Glutamatergic neuron (in vitro differentiated cells): ENCODE measurements around the gene FGR. TPM values are rescaled to one million over a fixed set of nuclear protein-coding genes. Genes with fewer than 3 reads are reported as not detected.
"Not testable (repeated sequence)": the region's sequence is repeated elsewhere in the genome, so short reads cannot be mapped to it uniquely, and the experiment has no call there.

Source experiments
- DNase-seq: peaks from one replicate; pipeline ENCODE4 v3.0.0; 2022
- H3K27ac Mint-ChIP-seq: one replicate; pipeline ENCODE4 v1.8.0; 2020; ENCODE audit warnings: mild to moderate bottlenecking, mixed read lengths, inconsistent platforms; ENCODE audit not compliant: unreplicated experiment
- H3K27me3 Mint-ChIP-seq: one replicate; pipeline ENCODE4 v1.8.0; 2020; ENCODE audit warnings: mild to moderate bottlenecking, moderate library complexity, mixed read lengths, inconsistent platforms; ENCODE audit not compliant: unreplicated experiment
- H3K36me3 Mint-ChIP-seq: one replicate; pipeline ENCODE4 v1.8.0; 2020; ENCODE audit warnings: mild to moderate bottlenecking, mixed read lengths, inconsistent platforms; ENCODE audit not compliant: unreplicated experiment
- H3K4me1 Mint-ChIP-seq: one replicate; pipeline ENCODE4 v1.8.0; 2020; ENCODE audit warnings: mild to moderate bottlenecking, low read depth, mixed read lengths, inconsistent platforms; ENCODE audit not compliant: unreplicated experiment
- H3K4me3 Mint-ChIP-seq: one replicate; pipeline ENCODE4 v1.8.0; 2020; ENCODE audit warnings: mild to moderate bottlenecking, mixed read lengths, inconsistent platforms; ENCODE audit not compliant: unreplicated experiment
- H3K9me3 Mint-ChIP-seq: one replicate; pipeline ENCODE4 v1.8.0; 2020; ENCODE audit warnings: mild to moderate bottlenecking, moderate library complexity, mixed read lengths, inconsistent platforms; ENCODE audit not compliant: unreplicated experiment
- total RNA-seq: library from RNA; stranded (reverse); fragmentation: NEBNext Ultra II Directional; extraction: Animal tissue kit (Norgen Biotek cat#: 25700); gene quantifications from one replicate; pipeline ENCODE4 v1.2.1, GENCODE V29; 2021; ENCODE audit not compliant: unreplicated experiment
- TF ChIP-seq, protein P1 (sequence below): fragments of 200-600 bp; sonication (generic); IDR thresholded peaks from one replicate; pipeline ENCODE4 v1.5.0; 2021; ENCODE audit not compliant: partially characterized antibody, unreplicated experiment

Gene FGR
- total RNA-seq, 1 donor from 2014 or later = not detected

DNA sequence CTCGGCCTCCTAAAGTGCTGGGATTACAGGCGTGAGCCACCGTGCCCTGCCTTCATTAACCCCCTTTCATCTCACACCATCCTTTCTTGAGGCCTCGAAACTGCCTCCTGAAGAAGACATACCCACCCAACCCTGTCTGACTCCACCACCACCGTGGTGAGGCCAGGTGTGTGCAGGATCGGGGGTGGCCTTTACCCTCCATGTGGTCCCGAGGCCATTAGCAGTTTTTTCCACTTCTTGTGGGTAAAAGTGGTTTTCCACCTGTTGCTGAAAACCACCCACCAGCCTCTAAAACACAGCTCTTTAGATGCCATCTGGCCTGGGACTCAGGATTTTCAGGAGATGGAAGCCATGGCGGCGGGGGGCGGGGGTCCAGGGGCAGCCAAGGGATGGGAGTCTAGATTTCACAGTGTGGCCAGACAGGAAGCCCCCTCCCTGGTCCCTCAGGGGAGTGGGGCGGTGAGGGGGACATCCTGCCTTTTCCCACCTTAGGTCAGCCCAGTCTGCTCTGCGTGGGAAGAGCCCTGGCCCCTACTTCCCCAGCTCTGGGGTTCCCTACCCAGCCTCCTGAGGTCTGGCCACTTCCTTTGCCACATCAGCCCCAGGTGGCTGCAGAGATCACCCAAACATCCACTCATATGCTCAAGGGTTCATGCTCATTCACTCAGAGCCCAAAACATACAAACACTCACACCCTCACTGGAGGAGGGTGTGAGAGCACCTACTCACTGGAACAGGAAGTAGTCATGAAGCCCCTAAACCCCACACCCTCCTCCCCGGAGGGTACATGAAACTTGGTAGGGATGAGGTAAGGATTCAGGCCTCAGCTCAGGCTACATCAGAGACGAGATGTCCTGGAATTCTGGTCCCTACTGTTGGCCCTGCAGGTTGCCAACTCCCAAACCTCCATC, 2.3 kb downstream of the FGR start:
- no peak for DNase-seq
- H3K4me1 Mint-ChIP-seq = peaks cover 27% of the 10 kb centered on the region
- H3K9me3 Mint-ChIP-seq = peaks cover 5% of the 10 kb centered on the region
- TF ChIP-seq, protein P1, sequence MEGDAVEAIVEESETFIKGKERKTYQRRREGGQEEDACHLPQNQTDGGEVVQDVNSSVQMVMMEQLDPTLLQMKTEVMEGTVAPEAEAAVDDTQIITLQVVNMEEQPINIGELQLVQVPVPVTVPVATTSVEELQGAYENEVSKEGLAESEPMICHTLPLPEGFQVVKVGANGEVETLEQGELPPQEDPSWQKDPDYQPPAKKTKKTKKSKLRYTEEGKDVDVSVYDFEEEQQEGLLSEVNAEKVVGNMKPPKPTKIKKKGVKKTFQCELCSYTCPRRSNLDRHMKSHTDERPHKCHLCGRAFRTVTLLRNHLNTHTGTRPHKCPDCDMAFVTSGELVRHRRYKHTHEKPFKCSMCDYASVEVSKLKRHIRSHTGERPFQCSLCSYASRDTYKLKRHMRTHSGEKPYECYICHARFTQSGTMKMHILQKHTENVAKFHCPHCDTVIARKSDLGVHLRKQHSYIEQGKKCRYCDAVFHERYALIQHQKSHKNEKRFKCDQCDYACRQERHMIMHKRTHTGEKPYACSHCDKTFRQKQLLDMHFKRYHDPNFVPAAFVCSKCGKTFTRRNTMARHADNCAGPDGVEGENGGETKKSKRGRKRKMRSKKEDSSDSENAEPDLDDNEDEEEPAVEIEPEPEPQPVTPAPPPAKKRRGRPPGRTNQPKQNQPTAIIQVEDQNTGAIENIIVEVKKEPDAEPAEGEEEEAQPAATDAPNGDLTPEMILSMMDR = no peak
- H3K27ac Mint-ChIP-seq = no peak overlapping the region
- no peak overlapping the region for H3K4me3 Mint-ChIP-seq
- H3K36me3 Mint-ChIP-seq = no peaks in the 10 kb centered on the region
- peaks cover 15% of the 10 kb centered on the region for H3K27me3 Mint-ChIP-seq

DNA sequence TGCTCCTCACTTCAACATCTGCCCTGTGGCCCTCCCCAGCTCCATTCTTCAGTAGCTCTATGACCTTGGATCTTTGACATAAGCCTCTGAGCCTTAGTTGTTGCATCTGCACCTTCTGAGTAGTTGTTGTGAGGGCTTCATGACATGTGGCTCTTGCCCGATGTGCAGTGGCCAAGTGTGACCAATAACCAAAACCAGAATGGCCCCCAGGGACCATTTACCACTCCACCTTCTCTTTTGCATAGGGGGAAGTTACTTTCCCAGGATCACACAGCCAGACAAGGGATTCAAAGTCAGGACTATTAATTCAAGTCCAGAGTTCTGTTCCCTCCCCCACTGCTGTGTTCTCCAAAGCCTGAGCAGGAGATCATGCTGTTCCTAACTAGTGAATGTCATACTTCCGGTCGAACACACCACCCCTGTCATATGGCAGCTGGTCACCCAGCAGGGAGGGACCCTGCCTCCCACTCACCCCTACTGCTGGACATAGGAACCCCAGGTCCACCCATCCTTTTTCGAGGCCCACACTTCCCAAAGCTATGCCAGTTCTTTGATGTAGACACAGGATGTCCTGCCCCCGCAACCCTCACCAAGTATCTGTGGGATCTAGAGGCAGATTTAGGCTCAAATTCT, 4.0 kb downstream of the FGR start:
- H3K4me1 Mint-ChIP-seq = peaks cover 20% of the 10 kb centered on the region
- TF ChIP-seq, protein P1 = no peak

DNA sequence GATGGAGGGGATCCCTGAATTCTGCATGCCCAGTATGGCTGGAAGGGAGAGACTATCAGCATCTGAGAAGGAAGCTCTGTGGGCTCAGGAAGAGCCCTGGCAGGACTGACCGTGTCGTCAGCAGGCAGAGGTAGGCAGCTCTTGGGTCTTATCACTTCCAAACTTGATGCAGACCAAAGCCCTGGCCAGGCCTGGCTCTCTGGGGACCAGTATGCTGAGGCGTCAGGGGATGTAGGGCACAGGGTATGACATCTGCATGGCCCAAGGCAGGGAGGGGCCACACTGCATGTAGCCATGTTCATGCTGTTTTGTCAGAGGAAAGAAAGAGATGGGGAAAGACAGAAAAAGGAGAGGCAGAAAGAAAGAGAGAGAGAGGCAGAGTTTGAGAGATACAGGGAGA, 6.3 kb downstream of the FGR start:
- TF ChIP-seq, protein P1 = no peak
- Mint-ChIP-seq H3K27ac (no peak overlapping the region), H3K27me3 (peaks cover 11% of the 10 kb centered on the region), H3K36me3 (no peaks in the 10 kb centered on the region), H3K4me3 (no peak overlapping the region), H3K4me1 (peaks cover 20% of the 10 kb centered on the region), H3K9me3 (peaks cover 7% of the 10 kb centered on the region)
- DNase-seq = no peak

More for the DNA sequence above, 4.0 kb downstream of the FGR start:
- H3K36me3 Mint-ChIP-seq = no peaks in the 10 kb centered on the region
- DNase-seq = no peak
- H3K27me3 Mint-ChIP-seq = peaks cover 18% of the 10 kb centered on the region
- no peak overlapping the region for H3K27ac Mint-ChIP-seq
- no peak overlapping the region for H3K4me3 Mint-ChIP-seq
- H3K9me3 Mint-ChIP-seq = peaks cover 7% of the 10 kb centered on the region

DNA sequence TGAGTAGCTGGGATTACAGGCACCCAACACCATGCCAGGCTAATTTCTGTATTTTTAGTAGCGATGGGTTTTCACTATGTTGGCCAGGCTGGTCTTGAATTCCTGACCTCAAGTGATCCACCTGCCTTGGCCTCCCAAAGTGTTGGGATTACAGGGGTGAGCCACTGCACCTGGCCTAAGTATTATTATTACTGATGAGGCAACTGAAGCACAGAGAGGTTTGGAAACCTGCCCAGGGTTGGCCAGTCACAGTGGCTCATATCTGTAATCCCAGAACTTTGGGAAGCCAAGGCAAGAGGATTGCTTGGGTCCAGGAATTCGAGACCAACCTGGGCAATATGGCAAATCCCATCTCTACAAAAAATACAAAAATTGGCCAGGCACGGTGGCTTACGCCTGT, 7.3 kb downstream of the FGR start:
- peaks cover 20% of the 10 kb centered on the region for H3K4me1 Mint-ChIP-seq
- not testable (repeated sequence) for H3K4me3 Mint-ChIP-seq, H3K27ac Mint-ChIP-seq, H3K36me3 Mint-ChIP-seq, H3K27me3 Mint-ChIP-seq, DNase-seq, H3K9me3 Mint-ChIP-seq

DNA sequence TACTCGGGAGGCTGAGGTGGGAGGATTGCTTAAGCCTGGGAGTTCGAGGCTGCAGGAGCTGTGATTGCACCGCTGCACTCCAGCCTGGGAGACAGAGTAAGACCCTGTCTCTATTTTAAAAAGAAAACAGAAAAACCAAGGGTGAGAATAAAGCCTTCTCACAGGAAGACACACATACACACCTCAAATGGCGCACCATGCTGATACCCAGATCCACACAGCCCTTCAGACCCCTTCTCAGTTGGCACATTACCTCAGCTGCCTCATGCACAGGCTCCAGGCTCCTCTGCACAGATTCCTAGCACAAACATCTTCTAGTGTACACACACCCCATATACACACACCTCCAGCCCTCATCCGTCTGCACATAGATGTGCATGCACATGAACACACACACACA, 7.9 kb downstream of the FGR start:
- Mint-ChIP-seq H3K27ac (no peak overlapping the region), H3K9me3 (peaks cover 7% of the 10 kb centered on the region), H3K4me1 (peaks cover 20% of the 10 kb centered on the region), H3K27me3 (peaks cover 4% of the 10 kb centered on the region), H3K4me3 (no peak overlapping the region), H3K36me3 (no peaks in the 10 kb centered on the region)
- DNase-seq = no peak
- TF ChIP-seq, protein P1 = no peak
